Kidney epithelial cell (primary cell): ENCODE data around the gene FEZF2. TPM values are rescaled to one million over a fixed set of nuclear protein-coding genes. Genes with fewer than 3 reads are reported as not detected.

ENCODE experiments used
- DNase-seq: peaks from one replicate; pipeline ENCODE4 v3.0.0-alpha.2; 2010; ENCODE audit warnings: low read depth
- H3K27me3 ChIP-seq: 2 replicates; pipeline ENCODE4 v1.6.0; 2011; ENCODE audit warnings: low read length; ENCODE audit not compliant: control insufficient read depth, insufficient read depth
- H3K36me3 ChIP-seq: 2 replicates; pipeline ENCODE4 v1.5.1; 2011; ENCODE audit warnings: low read length; ENCODE audit not compliant: control insufficient read depth, insufficient read depth
- H3K4me3 ChIP-seq: 2 replicates; pipeline ENCODE4 v1.5.1; 2011; ENCODE audit warnings: low read depth, mild to moderate bottlenecking, control low read depth, low read length
- total RNA-seq: library from RNA; depleted of rRNA; stranded (reverse); fragments of >200 nt; gene quantifications from 2 replicates; pipeline ENCODE4 v1.2.3, GENCODE V29; 2015
- TF ChIP-seq, protein P1 (sequence below): IDR thresholded peaks from 2 replicates; pipeline ENCODE4 v1.5.1; 2011; ENCODE audit warnings: mild to moderate bottlenecking, moderate library complexity, low read length, control low read depth, inconsistent platforms; ENCODE audit not compliant: insufficient read depth, poor library complexity, severe bottlenecking

Gene FEZF2
- not detected in 2 replicates for total RNA-seq

DNA sequence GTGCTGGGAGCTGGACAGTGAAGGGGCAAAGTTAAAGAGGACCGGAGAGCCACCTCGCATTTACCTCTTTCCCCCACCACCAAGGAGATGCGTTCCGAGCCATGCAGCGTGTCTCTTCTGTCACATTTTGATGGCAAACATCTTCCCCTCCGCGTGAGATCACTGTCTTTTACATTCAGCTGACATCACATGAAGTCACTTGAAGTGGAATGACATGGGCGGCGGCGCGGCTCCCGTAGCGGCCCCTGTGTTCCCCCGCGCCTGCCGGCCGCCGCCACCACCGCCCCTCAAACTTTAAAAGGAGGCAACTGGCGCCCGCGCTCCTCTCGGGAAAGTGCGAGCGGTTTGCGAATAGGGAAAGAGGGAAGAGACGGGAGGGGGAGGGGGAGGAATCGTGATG, at the start of gene FEZF2:
FEZF2 (minus strand) TSS at position 336 of the 400 bp plus-strand sequence. CDS start 682 bp downstream, outside the sequence.
- Histone ChIP-seq H3K27me3 (peaks cover 98% of the 10 kb centered on the region), H3K4me3 (no peak within 1 kb of the TSS), H3K36me3 (no peaks in the 10 kb centered on the region)
- TF ChIP-seq, protein P1, sequence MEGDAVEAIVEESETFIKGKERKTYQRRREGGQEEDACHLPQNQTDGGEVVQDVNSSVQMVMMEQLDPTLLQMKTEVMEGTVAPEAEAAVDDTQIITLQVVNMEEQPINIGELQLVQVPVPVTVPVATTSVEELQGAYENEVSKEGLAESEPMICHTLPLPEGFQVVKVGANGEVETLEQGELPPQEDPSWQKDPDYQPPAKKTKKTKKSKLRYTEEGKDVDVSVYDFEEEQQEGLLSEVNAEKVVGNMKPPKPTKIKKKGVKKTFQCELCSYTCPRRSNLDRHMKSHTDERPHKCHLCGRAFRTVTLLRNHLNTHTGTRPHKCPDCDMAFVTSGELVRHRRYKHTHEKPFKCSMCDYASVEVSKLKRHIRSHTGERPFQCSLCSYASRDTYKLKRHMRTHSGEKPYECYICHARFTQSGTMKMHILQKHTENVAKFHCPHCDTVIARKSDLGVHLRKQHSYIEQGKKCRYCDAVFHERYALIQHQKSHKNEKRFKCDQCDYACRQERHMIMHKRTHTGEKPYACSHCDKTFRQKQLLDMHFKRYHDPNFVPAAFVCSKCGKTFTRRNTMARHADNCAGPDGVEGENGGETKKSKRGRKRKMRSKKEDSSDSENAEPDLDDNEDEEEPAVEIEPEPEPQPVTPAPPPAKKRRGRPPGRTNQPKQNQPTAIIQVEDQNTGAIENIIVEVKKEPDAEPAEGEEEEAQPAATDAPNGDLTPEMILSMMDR: no peak
- no peak for DNase-seq

DNA sequence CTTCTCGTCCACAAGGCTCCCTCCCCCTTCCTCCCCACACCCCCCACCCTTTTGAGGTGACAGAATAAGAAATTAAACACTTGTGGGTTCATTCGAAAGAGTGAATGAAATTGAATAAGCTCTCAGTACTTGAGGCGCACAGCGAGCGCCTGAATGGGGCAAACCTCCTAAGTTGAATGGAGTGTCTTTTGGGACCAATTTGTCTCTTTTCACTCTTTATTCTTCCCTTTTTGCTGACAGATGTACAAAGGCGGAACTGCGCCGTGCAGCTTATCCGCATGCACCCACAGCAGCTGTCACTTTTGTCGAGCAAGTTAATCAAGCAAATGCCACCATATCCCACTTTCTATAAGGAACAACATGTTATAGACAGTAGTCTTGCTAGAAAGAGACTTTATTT, 47.9 kb upstream of the FEZF2 start:
- DNase-seq: no peak
- no peak overlapping the region for H3K4me3 ChIP-seq
- TF ChIP-seq, protein P1: no peak
- H3K27me3 ChIP-seq: no peaks in the 10 kb centered on the region
- H3K36me3 ChIP-seq: no peaks in the 10 kb centered on the region

DNA sequence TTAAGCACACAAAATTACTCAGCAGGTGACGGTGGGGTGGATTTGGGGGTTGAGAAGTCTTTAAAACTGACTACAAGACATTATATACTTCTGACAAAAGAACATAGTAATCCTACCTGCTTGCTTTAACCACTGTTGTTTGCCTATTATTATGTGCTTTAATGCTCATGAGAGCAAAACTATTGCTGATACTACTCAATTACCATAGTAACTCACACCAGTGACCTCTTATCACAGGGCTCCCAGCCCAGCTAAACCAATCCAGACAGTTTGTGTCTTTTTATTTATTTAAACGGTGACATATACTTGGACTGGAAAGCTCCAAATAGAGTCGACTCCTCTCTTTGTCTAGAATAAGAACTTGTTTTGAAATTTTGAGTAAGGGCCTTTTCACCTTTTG, 42.8 kb upstream of the FEZF2 start:
- no peak overlapping the region for H3K4me3 ChIP-seq
- no peak for DNase-seq
- no peaks in the 10 kb centered on the region for H3K36me3 ChIP-seq
- TF ChIP-seq, protein P1: no peak
- H3K27me3 ChIP-seq: peaks cover 4% of the 10 kb centered on the region

DNA sequence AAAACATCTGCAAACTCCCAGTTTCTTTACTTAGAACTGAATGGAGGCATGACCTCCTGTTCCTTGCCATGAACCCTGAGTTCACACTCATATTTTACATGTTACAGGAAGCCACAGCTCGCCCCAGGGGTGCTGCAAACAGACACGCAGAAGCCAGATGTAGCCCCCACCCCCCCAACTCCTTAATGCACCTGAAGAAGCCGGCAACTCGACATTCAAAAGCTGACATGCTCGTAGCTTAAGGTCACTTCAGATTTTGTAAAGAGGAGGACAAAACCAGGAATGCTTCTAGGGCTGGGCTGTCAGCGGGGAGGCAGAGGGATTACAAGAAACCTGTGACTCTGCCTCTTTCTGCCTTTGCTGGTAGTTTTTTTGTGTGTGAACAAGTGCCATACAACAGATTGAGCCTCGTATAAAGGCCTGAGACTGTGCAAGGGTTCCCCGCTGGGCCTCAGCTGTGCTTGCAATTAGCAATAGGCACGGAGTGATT, 42.0 kb upstream of the FEZF2 start:
- no peaks in the 10 kb centered on the region for H3K36me3 ChIP-seq
- DNase-seq: no peak
- TF ChIP-seq, protein P1: no peak
- no peak overlapping the region for H3K4me3 ChIP-seq
- peaks cover 4% of the 10 kb centered on the region for H3K27me3 ChIP-seq

DNA sequence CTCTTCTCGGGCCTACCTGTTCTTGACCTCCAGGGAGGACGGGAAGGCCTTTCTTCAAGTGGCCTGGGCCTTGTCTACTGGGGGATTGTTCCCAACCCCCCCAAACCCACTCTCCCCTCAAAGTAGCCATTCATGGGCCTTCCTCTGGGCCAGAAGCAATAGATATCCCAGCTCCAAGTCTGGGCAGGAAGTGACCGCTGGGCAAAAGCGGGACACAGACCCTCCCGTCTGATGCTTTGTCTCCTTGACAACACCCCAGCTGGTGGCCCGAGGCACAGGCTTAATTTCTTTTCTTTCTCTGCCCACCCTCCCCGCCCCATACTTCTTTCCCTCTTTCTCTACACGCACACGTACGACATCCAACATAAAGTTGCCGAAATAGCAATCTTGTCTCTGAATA, 41.4 kb upstream of the FEZF2 start:
- peaks cover 4% of the 10 kb centered on the region for H3K27me3 ChIP-seq
- H3K4me3 ChIP-seq: no peak overlapping the region
- no peaks in the 10 kb centered on the region for H3K36me3 ChIP-seq
- DNase-seq: no peak
- TF ChIP-seq, protein P1: no peak

DNA sequence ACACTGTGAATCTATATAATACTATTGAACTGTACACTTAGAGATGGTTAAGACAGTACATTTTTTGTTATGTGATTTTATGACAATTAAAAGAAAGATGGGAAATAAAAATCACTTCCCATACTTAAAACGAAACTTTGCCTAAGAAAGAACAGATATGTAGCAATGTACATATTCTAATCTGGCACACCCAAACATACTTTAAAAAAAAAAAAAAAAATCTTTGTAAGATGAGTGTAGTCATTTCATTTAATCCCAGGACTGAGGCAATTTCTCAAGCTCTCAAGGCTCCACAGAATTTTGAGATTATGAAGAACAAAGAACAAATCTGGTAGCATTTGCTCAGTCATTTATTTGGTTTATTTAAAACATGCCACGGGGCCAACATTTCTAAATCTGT, 40.3 kb upstream of the FEZF2 start:
- Histone ChIP-seq H3K4me3 (no peak overlapping the region), H3K27me3 (peaks cover 4% of the 10 kb centered on the region), H3K36me3 (no peaks in the 10 kb centered on the region)
- no peak for DNase-seq
- TF ChIP-seq, protein P1: no peak
